K562 (cell line): ENCODE data around the gene BCL7C. TPM values are rescaled to one million over a fixed set of nuclear protein-coding genes. Genes with fewer than 3 reads are reported as not detected.

Experiments
- BCOR ChIP-seq: fragments of 450-650 bp; IDR thresholded peaks from 2 replicates; pipeline ENCODE4 v1.6.1; 2016
- TEAD1 ChIP-seq, 2 experiments: fragments of 450-650 bp in 1 of 2; sonication (generic) in 1 of 2; formaldehyde crosslinking; IDR thresholded peaks; 2 replicates each; pipeline versions ENCODE4 v1.4.0 to v1.8.0; 2020 to 2022; ENCODE audit warnings: mild to moderate bottlenecking in 2 of 2, missing genetic modification reagents in 1 of 2
- ZNF121 ChIP-seq: sonication (generic); formaldehyde crosslinking; conservative IDR thresholded peaks from 2 replicates; pipeline ENCODE4 v1.8.0; 2022; ENCODE audit warnings: missing genetic modification reagents
- polyA plus RNA-seq, 8 experiments: library from polyadenylated mRNA; depleted of rRNA in 4 of 8; stranded (reverse) in 5 of 8; unstranded in 3 of 8; fragments of >200 nt; fragmentation: Nextera tagmentation in 2 of 8; fragmentation: Illumina TruSeq in 1 of 8; extraction: Ambion mirVana in 2 of 8; extraction: Trizol in 1 of 8; gene quantifications; 2 replicates each; pipeline versions ENCODE4 v1.2.1 to v1.2.3, GENCODE V29; 2011 to 2014; ENCODE audit warnings: inconsistent platforms in 1 of 8, missing spikeins in 1 of 8
- total RNA-seq, 7 experiments: library from RNA; depleted of rRNA in 6 of 7; stranded (reverse); fragments of >200 nt in 6 of 7; fragmentation: Illumina TruSeq in 2 of 7; extraction: Trizol in 2 of 7; gene quantifications; 2 replicates each; pipeline versions ENCODE4 v1.2.1 to v1.2.3, GENCODE V29; 2011 to 2021; ENCODE audit warnings: low replicate concordance in 1 of 7
- TF ChIP-seq, protein P1 (sequence below): fragments of 450-650 bp; IDR thresholded peaks from 2 replicates; pipeline ENCODE4 v1.6.1; 2016; ENCODE audit warnings: mild to moderate bottlenecking, moderate library complexity

BCL7C gene
- total and polyA plus RNA-seq, 9 of the 15 experiments (the other 6 are each of a cell fraction or from before 2014, with no cell fraction given): 1.7 to 85.8 (median 19.6) TPM

DNA sequence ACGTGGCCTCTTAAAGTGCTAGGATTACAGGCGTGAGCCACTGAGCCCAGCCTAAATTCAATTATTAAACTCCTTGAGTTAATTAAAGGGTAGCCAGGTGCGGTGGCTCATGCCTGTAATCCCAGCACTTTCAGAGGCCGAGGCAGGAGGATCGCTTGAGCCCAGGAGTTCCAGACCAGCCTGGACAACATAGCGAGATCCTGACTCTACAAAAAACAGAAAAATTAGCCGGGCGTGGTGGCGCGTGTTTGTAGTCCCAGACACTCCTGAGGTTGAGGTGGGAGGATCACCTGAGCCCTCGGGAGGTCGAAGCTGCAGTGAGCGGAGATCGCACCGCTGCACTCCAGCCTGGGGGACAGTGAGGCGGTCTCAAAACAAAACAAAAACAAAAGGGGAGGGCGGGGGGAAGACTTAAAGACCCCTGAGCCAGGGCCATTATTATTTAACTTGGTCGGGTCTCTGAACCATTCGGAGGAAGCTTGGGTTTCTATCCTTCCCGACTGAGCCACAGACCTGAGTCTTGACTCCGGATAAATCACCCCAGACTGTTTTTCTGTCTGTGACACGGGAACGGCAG lies 19.5 kb downstream of the BCL7C start (continued):
- TF ChIP-seq, protein P1, sequence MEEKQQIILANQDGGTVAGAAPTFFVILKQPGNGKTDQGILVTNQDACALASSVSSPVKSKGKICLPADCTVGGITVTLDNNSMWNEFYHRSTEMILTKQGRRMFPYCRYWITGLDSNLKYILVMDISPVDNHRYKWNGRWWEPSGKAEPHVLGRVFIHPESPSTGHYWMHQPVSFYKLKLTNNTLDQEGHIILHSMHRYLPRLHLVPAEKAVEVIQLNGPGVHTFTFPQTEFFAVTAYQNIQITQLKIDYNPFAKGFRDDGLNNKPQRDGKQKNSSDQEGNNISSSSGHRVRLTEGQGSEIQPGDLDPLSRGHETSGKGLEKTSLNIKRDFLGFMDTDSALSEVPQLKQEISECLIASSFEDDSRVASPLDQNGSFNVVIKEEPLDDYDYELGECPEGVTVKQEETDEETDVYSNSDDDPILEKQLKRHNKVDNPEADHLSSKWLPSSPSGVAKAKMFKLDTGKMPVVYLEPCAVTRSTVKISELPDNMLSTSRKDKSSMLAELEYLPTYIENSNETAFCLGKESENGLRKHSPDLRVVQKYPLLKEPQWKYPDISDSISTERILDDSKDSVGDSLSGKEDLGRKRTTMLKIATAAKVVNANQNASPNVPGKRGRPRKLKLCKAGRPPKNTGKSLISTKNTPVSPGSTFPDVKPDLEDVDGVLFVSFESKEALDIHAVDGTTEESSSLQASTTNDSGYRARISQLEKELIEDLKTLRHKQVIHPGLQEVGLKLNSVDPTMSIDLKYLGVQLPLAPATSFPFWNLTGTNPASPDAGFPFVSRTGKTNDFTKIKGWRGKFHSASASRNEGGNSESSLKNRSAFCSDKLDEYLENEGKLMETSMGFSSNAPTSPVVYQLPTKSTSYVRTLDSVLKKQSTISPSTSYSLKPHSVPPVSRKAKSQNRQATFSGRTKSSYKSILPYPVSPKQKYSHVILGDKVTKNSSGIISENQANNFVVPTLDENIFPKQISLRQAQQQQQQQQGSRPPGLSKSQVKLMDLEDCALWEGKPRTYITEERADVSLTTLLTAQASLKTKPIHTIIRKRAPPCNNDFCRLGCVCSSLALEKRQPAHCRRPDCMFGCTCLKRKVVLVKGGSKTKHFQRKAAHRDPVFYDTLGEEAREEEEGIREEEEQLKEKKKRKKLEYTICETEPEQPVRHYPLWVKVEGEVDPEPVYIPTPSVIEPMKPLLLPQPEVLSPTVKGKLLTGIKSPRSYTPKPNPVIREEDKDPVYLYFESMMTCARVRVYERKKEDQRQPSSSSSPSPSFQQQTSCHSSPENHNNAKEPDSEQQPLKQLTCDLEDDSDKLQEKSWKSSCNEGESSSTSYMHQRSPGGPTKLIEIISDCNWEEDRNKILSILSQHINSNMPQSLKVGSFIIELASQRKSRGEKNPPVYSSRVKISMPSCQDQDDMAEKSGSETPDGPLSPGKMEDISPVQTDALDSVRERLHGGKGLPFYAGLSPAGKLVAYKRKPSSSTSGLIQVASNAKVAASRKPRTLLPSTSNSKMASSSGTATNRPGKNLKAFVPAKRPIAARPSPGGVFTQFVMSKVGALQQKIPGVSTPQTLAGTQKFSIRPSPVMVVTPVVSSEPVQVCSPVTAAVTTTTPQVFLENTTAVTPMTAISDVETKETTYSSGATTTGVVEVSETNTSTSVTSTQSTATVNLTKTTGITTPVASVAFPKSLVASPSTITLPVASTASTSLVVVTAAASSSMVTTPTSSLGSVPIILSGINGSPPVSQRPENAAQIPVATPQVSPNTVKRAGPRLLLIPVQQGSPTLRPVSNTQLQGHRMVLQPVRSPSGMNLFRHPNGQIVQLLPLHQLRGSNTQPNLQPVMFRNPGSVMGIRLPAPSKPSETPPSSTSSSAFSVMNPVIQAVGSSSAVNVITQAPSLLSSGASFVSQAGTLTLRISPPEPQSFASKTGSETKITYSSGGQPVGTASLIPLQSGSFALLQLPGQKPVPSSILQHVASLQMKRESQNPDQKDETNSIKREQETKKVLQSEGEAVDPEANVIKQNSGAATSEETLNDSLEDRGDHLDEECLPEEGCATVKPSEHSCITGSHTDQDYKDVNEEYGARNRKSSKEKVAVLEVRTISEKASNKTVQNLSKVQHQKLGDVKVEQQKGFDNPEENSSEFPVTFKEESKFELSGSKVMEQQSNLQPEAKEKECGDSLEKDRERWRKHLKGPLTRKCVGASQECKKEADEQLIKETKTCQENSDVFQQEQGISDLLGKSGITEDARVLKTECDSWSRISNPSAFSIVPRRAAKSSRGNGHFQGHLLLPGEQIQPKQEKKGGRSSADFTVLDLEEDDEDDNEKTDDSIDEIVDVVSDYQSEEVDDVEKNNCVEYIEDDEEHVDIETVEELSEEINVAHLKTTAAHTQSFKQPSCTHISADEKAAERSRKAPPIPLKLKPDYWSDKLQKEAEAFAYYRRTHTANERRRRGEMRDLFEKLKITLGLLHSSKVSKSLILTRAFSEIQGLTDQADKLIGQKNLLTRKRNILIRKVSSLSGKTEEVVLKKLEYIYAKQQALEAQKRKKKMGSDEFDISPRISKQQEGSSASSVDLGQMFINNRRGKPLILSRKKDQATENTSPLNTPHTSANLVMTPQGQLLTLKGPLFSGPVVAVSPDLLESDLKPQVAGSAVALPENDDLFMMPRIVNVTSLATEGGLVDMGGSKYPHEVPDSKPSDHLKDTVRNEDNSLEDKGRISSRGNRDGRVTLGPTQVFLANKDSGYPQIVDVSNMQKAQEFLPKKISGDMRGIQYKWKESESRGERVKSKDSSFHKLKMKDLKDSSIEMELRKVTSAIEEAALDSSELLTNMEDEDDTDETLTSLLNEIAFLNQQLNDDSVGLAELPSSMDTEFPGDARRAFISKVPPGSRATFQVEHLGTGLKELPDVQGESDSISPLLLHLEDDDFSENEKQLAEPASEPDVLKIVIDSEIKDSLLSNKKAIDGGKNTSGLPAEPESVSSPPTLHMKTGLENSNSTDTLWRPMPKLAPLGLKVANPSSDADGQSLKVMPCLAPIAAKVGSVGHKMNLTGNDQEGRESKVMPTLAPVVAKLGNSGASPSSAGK: peak; percentile 81
- TF ChIP-seq TEAD1 (CRISPR knock-in tag; IDR thresholded peaks at IDR 0.05) (no peak), BCOR (peak; percentile 61; the same call in 1 of the 2 replicates), ZNF121 (CRISPR knock-in tag) (peak; percentile 99)
- TF ChIP-seq, all 486 proteins: peak for 10
